ENCODE measurements around the gene TTC27. TPM values are rescaled to one million over a fixed set of nuclear protein-coding genes. Genes with fewer than 3 reads are reported as not detected.
A peak's percentile ranks its signal among the peaks of the same experiment; 100 is the strongest.

TTC27 gene
- total and polyA plus RNA-seq, 2 of the 13 experiments (the other 11 are each of a cell fraction or from before 2014, with no cell fraction given), result 26.7 to 44.7 TPM

DNA sequence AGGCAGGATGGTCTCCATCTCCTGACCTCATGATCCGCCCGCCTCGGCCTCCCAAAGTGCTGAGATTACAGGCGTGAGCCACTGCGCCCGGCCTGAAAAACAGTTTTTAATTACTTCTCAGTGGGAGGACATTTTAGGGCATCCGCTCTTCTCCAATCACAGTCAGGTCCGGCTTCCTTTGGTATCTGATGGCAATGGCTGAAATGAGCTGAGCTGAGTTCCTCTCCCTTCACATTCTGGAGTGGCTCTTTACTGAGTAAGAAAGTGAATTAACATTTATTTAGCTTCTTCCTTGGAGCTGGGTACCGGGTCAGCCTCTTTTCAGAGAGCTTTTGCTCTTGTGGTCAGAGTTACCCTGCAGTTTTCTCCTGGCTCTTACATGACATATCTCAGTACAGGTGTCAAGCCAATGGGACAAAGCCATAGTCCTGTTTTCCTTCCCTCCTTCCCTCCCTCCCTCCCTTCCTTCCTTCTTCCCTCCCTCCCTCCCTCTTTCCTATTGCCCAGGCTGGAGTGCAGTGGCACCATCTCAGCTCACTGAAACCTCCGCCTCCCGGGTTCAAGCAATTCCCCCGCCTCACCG, 1.1 kb upstream of the TTC27 start (continued):
- TF ChIP-seq, protein P1, sequence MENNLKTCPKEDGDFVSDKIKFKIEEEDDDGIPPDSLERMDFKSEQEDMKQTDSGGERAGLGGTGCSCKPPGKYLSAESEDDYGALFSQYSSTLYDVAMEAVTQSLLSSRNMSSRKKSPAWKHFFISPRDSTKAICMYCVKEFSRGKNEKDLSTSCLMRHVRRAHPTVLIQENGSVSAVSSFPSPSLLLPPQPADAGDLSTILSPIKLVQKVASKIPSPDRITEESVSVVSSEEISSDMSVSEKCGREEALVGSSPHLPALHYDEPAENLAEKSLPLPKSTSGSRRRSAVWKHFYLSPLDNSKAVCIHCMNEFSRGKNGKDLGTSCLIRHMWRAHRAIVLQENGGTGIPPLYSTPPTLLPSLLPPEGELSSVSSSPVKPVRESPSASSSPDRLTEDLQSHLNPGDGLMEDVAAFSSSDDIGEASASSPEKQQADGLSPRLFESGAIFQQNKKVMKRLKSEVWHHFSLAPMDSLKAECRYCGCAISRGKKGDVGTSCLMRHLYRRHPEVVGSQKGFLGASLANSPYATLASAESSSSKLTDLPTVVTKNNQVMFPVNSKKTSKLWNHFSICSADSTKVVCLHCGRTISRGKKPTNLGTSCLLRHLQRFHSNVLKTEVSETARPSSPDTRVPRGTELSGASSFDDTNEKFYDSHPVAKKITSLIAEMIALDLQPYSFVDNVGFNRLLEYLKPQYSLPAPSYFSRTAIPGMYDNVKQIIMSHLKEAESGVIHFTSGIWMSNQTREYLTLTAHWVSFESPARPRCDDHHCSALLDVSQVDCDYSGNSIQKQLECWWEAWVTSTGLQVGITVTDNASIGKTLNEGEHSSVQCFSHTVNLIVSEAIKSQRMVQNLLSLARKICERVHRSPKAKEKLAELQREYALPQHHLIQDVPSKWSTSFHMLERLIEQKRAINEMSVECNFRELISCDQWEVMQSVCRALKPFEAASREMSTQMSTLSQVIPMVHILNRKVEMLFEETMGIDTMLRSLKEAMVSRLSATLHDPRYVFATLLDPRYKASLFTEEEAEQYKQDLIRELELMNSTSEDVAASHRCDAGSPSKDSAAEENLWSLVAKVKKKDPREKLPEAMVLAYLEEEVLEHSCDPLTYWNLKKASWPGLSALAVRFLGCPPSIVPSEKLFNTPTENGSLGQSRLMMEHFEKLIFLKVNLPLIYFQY (CRISPR knock-in tag; IDR thresholded peaks at IDR 0.05; ENCODE audit: borderline replicate concordance), result no peak
- no peak for TF ChIP-seq FOXJ3 (CRISPR knock-in tag; IDR thresholded peaks at IDR 0.05; ENCODE audit: borderline replicate concordance)
- peak; percentile 83 for TF ChIP-seq PCBP2 (optimal IDR thresholded peaks at IDR 0.05; ENCODE audit: low read depth, low read length, poor library complexity, severe bottlenecking)
- no peak for TF ChIP-seq ZNF33A (CRISPR knock-in tag; IDR thresholded peaks at IDR 0.05; ENCODE audit: borderline replicate concordance)
- peak; percentile 51 for TF ChIP-seq HNRNPK (IDR thresholded peaks at IDR 0.05; ENCODE audit: low read depth, low read length, poor library complexity, severe bottlenecking)
- no peak for TF ChIP-seq NFKB2 (CRISPR knock-in tag; IDR thresholded peaks at IDR 0.05; ENCODE audit: borderline replicate concordance)
- TF ChIP-seq, protein P2, sequence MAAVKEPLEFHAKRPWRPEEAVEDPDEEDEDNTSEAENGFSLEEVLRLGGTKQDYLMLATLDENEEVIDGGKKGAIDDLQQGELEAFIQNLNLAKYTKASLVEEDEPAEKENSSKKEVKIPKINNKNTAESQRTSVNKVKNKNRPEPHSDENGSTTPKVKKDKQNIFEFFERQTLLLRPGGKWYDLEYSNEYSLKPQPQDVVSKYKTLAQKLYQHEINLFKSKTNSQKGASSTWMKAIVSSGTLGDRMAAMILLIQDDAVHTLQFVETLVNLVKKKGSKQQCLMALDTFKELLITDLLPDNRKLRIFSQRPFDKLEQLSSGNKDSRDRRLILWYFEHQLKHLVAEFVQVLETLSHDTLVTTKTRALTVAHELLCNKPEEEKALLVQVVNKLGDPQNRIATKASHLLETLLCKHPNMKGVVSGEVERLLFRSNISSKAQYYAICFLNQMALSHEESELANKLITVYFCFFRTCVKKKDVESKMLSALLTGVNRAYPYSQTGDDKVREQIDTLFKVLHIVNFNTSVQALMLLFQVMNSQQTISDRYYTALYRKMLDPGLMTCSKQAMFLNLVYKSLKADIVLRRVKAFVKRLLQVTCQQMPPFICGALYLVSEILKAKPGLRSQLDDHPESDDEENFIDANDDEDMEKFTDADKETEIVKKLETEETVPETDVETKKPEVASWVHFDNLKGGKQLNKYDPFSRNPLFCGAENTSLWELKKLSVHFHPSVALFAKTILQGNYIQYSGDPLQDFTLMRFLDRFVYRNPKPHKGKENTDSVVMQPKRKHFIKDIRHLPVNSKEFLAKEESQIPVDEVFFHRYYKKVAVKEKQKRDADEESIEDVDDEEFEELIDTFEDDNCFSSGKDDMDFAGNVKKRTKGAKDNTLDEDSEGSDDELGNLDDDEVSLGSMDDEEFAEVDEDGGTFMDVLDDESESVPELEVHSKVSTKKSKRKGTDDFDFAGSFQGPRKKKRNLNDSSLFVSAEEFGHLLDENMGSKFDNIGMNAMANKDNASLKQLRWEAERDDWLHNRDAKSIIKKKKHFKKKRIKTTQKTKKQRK (IDR thresholded peaks at IDR 0.05; ENCODE audit: low read length), result no peak
- TF ChIP-seq, protein P3, sequence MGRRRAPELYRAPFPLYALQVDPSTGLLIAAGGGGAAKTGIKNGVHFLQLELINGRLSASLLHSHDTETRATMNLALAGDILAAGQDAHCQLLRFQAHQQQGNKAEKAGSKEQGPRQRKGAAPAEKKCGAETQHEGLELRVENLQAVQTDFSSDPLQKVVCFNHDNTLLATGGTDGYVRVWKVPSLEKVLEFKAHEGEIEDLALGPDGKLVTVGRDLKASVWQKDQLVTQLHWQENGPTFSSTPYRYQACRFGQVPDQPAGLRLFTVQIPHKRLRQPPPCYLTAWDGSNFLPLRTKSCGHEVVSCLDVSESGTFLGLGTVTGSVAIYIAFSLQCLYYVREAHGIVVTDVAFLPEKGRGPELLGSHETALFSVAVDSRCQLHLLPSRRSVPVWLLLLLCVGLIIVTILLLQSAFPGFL (CRISPR knock-in tag; IDR thresholded peaks at IDR 0.05), result no peak
- no peak for TF ChIP-seq TBL1XR1 (IDR thresholded peaks at IDR 0.05; ENCODE audit: borderline replicate concordance, low read length, partially characterized antibody)
- no peak for TF ChIP-seq HDAC1 (CRISPR knock-in tag; IDR thresholded peaks at IDR 0.05)

Measured in HepG2 (cell line).